Tibial nerve (tissue), 4 donors: ENCODE data around the gene CEP164. TPM values are rescaled to one million over a fixed set of nuclear protein-coding genes. Genes with fewer than 3 reads are reported as not detected.
"Not testable (repeated sequence)": the region's sequence is repeated elsewhere in the genome, so short reads cannot be mapped to it uniquely, and the experiment has no call there.

Experiments used
- DNase-seq, 2 donors: peaks; one replicate each; pipeline ENCODE4 v3.0.0-alpha.2; 2019; ENCODE audit warnings: low spot score in 2 of 2
- H3K27ac ChIP-seq, 4 donors: fragments of 200-600 bp; sonication (generic) in 3 of 4; one replicate each; pipeline ENCODE4 v1.5.1; 2017 to 2019; ENCODE audit warnings: mild to moderate bottlenecking in 1 of 4
- H3K27me3 ChIP-seq, 2 donors: fragments of 200-600 bp; sonication (generic) in 1 of 2; one replicate each; pipeline versions ENCODE4 v1.5.1 to v1.6.0; 2017 to 2019
- H3K36me3 ChIP-seq, 3 donors: fragments of 200-600 bp; sonication (generic); one replicate each; pipeline ENCODE4 v1.5.1; 2018 to 2019
- H3K4me1 ChIP-seq, 4 donors: fragments of 200-600 bp; sonication (generic) in 3 of 4; one replicate each; pipeline ENCODE4 v1.5.1; 2017 to 2019
- H3K4me3 ChIP-seq, 4 donors: fragments of 200-600 bp; sonication (generic) in 3 of 4; one replicate each; pipeline ENCODE4 v1.5.1; 2017 to 2019; ENCODE audit warnings: mild to moderate bottlenecking in 1 of 4, moderate library complexity in 1 of 4
- H3K9me3 ChIP-seq, 4 donors: fragments of 200-600 bp; sonication (generic) in 3 of 4; one replicate each; pipeline ENCODE4 v1.5.1; 2017 to 2019
- EP300 ChIP-seq, 2 donors: sonication (generic); formaldehyde crosslinking; IDR thresholded peaks; one replicate each; pipeline ENCODE4 v1.6.1; 2017; ENCODE audit warnings: antibody characterized with exemption in 2 of 2, mild to moderate bottlenecking in 1 of 2
- POLR2A ChIP-seq, 2 donors: fragments of 450-650 bp; IDR thresholded peaks; one replicate each; pipeline ENCODE4 v1.6.1; 2017; ENCODE audit warnings: antibody characterized with exemption in 2 of 2, mild to moderate bottlenecking in 2 of 2, moderate library complexity in 2 of 2
- WGBS, 2 donors: methylation state at CpG; one replicate each; pipeline ENCODE4 v1.1.5; 2018; 5-methylcytosine and 5-hydroxymethylcytosine counted together
- total RNA-seq, 4 donors: library from RNA; depleted of rRNA; stranded (reverse); fragments of >200 nt; gene quantifications; one replicate each; pipeline ENCODE4 v1.1.0, GENCODE V29; 2016
- TF ChIP-seq, protein P1 (sequence below), 5 experiments: fragments of 200-600 bp in 3 of 5; fragments of 450-650 bp in 2 of 5; sonication (generic) in 3 of 5; IDR thresholded peaks; one replicate each; pipeline ENCODE4 v1.5.1; 2016 to 2019; ENCODE audit warnings: antibody characterized with exemption in 5 of 5, mild to moderate bottlenecking in 3 of 5, moderate library complexity in 2 of 5

The CEP164 gene
- total RNA-seq, 4 donors from 2014 or later, result 23.9 to 53.4 (median 39.4) TPM

DNA sequence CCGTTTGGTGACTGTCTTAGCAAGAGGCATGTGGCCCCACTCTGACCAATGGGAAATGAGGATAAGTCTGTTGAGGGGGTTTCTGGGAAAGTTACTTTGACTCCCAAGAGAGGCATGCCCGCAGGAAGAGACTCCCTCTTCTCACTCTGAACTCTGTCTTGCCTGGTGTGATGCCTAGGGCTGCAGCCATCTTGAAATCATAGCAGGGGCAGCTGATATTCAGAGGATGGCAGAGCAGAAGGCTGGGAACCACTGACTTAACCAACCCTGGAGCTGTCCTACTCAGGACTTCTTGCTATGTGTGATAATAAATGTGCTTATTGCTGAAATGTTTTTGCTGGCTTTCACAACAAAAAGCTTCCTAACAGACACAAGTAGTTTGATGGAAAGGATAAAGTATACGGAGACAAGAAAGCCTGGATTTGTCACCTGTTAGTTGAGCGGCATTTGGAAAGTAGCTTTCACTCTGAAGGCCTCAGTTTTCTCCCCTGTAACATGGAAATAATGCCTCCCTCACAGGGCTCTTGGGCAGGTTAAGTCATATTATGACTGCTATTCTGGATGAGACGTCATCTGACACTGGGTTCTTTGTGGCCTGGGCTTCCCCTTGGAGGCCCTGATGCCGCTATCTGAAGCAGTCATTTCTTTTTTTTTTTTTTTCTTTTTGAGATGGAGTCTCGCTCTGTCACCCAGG is 128.5 kb downstream of the CEP164 start:
- H3K4me1 ChIP-seq, result no peaks in the 10 kb centered on the region
- 71 to 78% methylated on average over 7 of the region's 7 CpGs for WGBS, 2 donors
- TF ChIP-seq EP300 (IDR thresholded peaks at IDR 0.05), result no peak
- TF ChIP-seq, protein P1, sequence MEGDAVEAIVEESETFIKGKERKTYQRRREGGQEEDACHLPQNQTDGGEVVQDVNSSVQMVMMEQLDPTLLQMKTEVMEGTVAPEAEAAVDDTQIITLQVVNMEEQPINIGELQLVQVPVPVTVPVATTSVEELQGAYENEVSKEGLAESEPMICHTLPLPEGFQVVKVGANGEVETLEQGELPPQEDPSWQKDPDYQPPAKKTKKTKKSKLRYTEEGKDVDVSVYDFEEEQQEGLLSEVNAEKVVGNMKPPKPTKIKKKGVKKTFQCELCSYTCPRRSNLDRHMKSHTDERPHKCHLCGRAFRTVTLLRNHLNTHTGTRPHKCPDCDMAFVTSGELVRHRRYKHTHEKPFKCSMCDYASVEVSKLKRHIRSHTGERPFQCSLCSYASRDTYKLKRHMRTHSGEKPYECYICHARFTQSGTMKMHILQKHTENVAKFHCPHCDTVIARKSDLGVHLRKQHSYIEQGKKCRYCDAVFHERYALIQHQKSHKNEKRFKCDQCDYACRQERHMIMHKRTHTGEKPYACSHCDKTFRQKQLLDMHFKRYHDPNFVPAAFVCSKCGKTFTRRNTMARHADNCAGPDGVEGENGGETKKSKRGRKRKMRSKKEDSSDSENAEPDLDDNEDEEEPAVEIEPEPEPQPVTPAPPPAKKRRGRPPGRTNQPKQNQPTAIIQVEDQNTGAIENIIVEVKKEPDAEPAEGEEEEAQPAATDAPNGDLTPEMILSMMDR (IDR thresholded peaks at IDR 0.05), result no peak
- no peak for TF ChIP-seq POLR2A (IDR thresholded peaks at IDR 0.05)
- DNase-seq, result no peak
- H3K27me3 ChIP-seq, result no peaks in the 10 kb centered on the region
- H3K36me3 ChIP-seq, result no peaks in the 10 kb centered on the region
- peaks cover 0 to 27% (median 0%) of the 10 kb centered on the region in 4 donors for H3K9me3 ChIP-seq
- no peak overlapping the region for H3K27ac ChIP-seq
- H3K4me3 ChIP-seq, result no peak overlapping the region

DNA sequence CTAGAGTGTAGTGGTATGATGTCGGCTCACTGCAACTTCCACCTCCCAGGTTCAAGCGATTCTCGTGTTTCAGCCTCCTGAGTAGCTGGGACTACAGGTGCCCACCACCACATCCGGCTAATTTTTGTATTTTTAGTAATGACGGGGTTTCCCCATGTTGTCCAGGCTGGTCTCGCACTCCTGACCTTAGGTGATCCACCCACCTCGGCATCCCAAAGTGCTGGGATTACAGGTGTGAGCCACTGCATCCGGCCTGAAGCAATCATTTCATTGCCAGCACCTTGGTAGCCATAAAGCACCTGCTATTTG is 129.0 kb downstream of the CEP164 start:
- H3K4me1 ChIP-seq, H3K4me3 ChIP-seq, H3K36me3 ChIP-seq, H3K27ac ChIP-seq, H3K27me3 ChIP-seq, DNase-seq: not testable (repeated sequence)
- H3K9me3 ChIP-seq, result peaks cover 0 to 27% (median 0%) of the 10 kb centered on the region in 4 donors
- 87 to 90% methylated on average over 8 of the region's 8 CpGs for WGBS, 2 donors

DNA sequence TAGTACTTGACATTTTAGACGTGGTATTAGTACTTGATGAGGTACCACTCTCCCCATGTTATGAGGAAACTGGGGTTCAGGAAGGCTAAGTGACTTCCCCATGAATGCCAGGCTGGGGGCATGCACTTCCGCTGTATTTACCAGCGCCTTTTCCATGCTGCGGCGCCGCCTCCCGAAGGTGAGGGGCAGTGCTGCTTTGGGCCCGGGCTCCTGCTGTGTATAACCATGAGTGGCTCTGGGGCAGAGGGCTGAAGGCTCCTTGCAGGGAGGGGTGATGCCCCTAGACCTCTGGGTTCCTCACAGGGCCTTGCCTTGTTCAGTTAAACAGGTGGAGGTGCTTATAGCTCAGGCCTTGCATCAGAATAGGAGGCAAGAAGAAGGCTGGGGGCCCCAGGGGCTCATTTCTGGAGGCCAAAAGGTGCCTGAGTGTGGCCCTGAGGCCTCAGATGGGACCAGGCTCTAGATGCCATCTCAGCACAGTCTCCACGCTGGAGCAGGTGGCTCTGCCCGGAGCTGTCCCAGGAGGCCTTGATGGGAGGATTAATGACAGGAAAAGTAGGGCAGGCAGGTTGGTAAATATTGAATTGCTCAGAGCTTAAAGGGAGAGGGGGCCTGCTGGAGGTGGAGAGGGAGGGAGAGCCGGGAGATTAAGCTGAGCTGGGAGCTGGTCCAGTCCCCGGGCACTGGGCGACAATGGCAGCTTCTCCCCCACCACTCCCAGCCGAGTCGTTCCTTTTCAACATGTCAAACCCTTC is 129.6 kb downstream of the CEP164 start:
- no peaks in the 10 kb centered on the region for H3K27me3 ChIP-seq
- H3K4me1 ChIP-seq, result no peaks in the 10 kb centered on the region
- peaks cover 0 to 27% (median 0%) of the 10 kb centered on the region in 4 donors for H3K9me3 ChIP-seq
- TF ChIP-seq POLR2A (IDR thresholded peaks at IDR 0.05) (no peak), EP300 (IDR thresholded peaks at IDR 0.05) (no peak)
- TF ChIP-seq, protein P1 (IDR thresholded peaks at IDR 0.05), result no peak
- no peak overlapping the region for H3K27ac ChIP-seq
- no peak for DNase-seq
- 82 to 85% methylated on average over 13 to 15 of the region's 15 CpGs for WGBS, 2 donors
- no peak overlapping the region for H3K4me3 ChIP-seq
- no peaks in the 10 kb centered on the region for H3K36me3 ChIP-seq

DNA sequence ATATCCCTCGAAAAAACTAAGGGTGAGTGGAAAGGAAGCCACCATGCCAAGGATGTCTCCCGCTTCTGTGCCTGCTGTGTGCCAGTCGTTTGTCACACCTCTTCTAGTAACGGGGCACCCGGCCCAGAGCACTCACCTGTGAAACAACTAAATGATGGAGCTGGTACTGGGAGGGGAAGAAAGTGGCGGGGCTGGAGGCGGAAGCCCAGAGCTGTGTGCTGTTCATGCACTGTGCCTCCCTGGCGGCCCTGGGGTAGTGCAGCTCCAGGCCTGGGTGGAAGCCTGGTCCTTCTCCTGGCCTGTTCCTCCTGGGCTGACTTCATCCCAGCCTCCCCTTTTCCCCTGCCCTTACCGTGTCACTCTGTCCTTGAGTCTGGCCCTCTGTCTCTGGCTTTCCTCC is 130.2 kb downstream of the CEP164 start:
- Histone ChIP-seq H3K36me3 (no peaks in the 10 kb centered on the region), H3K4me1 (no peaks in the 10 kb centered on the region), H3K4me3 (no peak overlapping the region), H3K27me3 (no peaks in the 10 kb centered on the region), H3K9me3 (peaks cover 0 to 23% (median 0%) of the 10 kb centered on the region in 4 donors), H3K27ac (no peak overlapping the region)
- DNase-seq, result no peak
- TF ChIP-seq EP300 (IDR thresholded peaks at IDR 0.05) (no peak), POLR2A (IDR thresholded peaks at IDR 0.05) (no peak)
- TF ChIP-seq, protein P1 (IDR thresholded peaks at IDR 0.05), result no peak
- WGBS, 2 donors, result 74 to 85% methylated on average over 9 of the region's 9 CpGs

DNA sequence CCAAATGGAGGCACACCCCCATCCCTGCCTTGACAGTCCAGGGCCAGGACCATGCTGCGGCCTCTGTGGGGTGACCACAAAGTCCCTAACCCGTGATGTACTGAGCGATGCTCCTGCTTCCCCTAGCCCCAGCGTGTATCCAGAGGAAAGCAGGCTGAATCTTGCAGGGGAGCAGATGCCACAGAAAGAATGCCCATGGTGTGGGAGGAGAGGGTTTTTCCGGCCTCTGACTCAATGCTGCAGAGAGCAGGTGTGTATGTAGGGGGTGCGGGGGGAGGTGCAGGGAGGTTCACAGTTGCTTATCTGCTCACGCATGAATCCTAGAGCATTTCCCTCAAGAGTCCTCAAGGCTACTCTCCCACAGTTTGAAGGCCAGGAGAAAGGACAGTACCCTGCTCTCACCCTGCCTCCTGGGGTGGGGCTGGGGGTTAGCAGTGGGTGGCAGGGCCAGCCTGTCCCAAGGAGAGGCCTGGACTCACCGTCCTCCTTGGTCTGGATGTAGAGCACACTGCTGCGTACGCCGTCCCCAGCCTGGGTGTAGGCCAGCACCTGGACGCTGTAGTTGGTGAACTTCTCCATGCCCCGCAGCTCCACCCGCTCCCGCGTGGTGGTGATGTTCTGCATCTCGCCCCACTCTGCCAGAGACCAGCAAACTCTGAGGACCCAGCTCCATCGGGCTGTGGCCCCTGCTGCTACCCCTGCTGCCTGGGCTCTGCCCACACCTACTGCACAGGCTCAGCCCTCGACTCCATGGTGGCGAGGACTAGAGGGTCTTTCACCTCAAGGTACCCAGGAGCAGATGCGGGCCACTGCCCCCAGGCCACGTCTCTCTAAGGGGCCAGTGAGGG is 130.8 kb downstream of the CEP164 start:
- H3K4me1 ChIP-seq, result no peaks in the 10 kb centered on the region
- no peaks in the 10 kb centered on the region for H3K36me3 ChIP-seq
- 90 to 92% methylated on average over 17 to 21 of the region's 22 CpGs for WGBS, 2 donors
- no peak for DNase-seq
- H3K9me3 ChIP-seq, result peaks cover 0 to 17% (median 0%) of the 10 kb centered on the region in 4 donors
- H3K27ac ChIP-seq, result no peak overlapping the region
- no peak overlapping the region for H3K4me3 ChIP-seq
- H3K27me3 ChIP-seq, result no peaks in the 10 kb centered on the region
- TF ChIP-seq EP300 (IDR thresholded peaks at IDR 0.05) (no peak), POLR2A (IDR thresholded peaks at IDR 0.05) (no peak)
- TF ChIP-seq, protein P1 (IDR thresholded peaks at IDR 0.05), result no peak
